NCI-H2171 treated with DMSO at 0.1 percent for 48 hours (cell line): ENCODE measurements around the gene ZDHHC3.
"Not testable (repeated sequence)": the region's sequence is repeated elsewhere in the genome, so short reads cannot be mapped to it uniquely, and the experiment has no call there.

Experiments used
- DNase-seq: peaks from one replicate; lab custom pipeline; 2025; lab: John Stamatoyannopoulos, UW

ZDHHC3 gene

GRCh38 chr3:44995142-44995770 lies 19.3 kb upstream of the ZDHHC3 start:
- peak; percentile 41 for DNase-seq

GRCh38 chr3:44993471-44994205 lies 17.7 kb upstream of the ZDHHC3 start:
- DNase-seq: no peak

- DNase-seq: no peak
Observed at GRCh38 chr3:44992555-44993470, 16.8 kb upstream of the ZDHHC3 start.

GRCh38 chr3:44991326-44991725 lies 15.4 kb upstream of the ZDHHC3 start:
- DNase-seq: no peak

DNA sequence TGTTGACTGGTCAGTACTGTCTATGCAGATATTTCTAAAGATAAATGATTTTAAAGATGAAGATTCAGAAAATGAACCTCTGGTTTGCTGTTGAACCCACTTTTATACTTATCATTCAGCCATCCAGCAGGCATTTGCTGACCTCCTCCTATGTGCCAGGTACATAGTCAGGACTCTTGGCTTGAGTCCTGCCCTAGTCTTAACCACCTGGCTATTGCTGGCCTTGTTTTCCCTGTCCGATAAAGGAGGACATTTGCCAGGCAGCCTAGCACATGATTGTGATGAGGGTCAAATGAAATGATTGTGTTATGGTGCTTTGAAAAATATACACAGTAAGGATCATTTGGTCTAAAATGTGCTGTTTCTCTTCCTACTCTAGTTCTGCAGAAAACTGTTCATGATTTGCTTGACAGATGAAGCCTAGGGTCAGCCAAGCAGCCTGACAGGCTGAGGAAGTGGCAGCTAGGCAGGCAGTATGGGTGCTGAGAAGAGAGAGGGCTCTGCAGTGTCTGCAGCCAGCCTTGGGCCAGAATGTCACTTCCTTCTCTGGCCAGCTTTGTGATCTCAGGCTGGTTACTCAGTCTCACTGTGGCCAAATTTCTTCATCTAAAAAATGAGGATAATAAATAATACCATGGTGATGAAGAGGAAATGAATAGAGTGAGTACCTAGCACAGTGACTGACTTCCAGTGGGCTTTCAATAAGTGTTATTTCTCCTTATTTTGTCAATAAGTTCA lies 13.8 kb upstream of the ZDHHC3 start:
- DNase-seq: no peak

DNA sequence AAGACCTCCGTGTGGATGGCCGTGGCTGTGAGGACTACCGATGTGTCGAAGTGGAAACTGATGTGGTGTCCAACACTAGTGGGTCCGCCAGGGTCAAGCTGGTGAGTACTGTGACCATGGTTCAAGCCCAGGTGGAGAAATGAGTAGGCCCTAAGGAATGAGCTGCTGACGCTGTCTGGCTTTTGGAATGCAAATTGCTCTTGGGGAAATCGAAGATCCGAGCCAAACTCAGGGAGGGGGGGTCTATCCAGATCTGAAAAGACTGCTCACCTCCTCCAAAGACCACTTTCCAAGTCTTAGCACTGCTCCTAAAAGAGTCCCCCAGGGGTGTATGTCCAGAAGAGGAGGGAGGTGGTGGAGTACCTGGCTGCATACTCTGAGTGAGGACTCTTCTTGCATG lies 13.2 kb upstream of the ZDHHC3 start:
- no peak for DNase-seq

- DNase-seq: no peak
Observed at GRCh38 chr3:44988073-44988472, 12.1 kb upstream of the ZDHHC3 start.

GRCh38 chr3:44987332-44987731 lies 11.4 kb upstream of the ZDHHC3 start:
- DNase-seq: no peak

DNA sequence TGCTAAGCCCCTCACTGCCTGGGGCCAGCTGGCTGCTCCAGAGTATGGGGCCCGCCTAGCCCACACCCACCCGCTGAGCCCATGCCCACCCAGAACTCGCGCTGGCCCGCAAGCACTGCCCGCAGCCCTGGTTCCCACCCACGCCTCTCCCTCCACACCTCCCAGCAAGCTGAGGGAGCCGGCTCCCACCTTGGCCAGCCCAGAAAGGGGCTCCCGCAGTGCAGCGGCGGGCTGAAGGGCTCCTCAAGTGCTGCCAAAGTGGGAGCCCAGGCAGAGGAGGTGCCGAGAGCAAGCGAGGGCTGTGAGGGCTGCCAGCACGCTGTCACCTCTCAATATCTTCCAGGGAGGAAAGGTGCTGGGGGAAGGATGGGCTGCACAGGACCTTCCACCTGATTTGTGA lies 10.4 kb upstream of the ZDHHC3 start:
- DNase-seq: not testable (repeated sequence)

- DNase-seq: no peak
Observed at GRCh38 chr3:44984335-44984734, 8.4 kb upstream of the ZDHHC3 start.

DNA sequence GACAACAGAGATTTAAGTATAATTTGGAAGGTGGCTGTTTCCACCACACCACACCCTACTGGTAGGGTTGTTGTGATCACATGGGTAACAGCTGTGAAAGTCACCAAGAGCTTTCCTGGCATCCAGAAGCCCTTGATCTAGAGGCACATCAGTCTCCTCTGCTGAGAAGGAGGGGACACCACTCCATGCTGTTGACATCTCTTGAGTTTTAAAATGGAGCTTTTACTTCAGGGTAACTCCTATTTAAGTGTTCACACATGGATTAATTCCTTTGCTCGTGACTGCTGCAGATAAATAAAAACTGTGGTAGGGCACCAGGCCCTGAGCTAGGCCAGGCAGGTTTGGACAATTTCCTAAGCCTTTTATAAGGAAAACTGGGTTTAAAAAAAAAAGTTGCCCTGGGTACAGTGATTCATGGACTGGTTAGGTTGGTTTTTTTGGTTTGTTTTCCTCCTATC lies 7.5 kb upstream of the ZDHHC3 start:
- DNase-seq: no peak

DNA sequence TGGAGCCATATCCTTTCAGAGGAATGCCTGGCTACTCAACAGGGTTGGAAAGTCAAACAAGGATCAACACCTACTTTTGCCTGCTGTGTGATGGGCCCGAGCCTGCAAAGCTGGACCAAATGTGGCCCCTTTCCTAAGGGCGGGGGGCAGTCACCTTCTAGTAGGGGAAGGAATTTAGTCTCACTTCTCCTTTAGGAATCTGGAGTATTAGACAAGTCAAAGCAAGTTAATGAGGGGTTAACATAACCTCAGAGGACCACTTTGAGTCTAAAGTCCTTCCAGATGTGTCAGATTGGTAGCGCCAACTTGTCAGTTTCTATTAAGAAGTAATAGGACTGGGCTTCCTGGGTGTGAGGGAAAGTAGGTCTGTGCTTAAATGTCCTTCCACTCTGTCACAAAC lies 6.8 kb upstream of the ZDHHC3 start:
- no peak for DNase-seq

- no peak for DNase-seq
Observed at GRCh38 chr3:44981751-44982150, 5.8 kb upstream of the ZDHHC3 start.

- DNase-seq: no peak
Observed at GRCh38 chr3:44981220-44981619, 5.2 kb upstream of the ZDHHC3 start.

GRCh38 chr3:44974416-44974815 lies 1.6 kb downstream of the ZDHHC3 start:
- no peak for DNase-seq

DNA sequence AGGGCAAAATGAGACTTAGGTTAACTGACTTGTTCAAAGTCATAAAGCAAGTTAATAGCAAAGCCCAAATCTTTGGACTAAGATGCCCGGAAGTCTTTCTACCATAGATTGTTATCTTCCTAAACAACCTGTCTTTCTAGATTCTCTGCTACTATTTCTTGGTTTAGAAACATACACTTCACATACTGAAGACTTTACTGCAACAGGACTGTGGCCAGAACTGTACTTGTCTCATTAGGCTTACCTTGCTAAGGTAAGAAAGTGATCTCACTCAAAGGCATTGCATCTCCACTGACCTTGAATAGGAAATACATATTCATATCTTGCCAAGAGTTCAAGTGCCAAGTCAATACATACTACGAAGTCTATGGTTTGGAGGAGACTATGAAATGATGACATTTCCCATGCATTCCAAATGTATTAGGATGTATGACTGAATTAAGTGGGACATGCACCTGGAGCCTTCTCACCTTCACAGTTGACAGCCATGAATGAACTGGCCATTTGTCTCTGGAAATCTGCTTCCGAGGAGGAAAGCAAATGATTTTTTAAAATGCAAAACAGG lies 5.0 kb downstream of the ZDHHC3 start:
- no peak for DNase-seq

DNA sequence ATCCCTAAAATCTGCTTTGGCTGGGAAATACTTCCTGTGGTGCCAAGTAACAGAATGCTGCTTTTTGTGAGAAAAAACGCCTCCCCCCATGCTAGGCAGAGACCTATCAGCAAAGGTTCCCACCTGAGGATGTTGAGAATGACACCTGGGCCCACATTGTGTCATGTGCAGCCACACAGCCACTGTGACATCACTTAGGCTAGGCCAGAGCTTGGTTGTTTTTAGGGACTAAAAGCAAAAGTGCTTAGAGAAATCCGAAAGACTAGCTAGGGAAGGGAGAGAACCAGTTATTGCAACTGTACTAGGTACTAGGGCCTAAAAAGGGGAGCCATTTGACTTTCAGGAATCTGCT lies 6.2 kb downstream of the ZDHHC3 start:
- no peak for DNase-seq

- DNase-seq: no peak
Observed at GRCh38 chr3:44969154-44969827, 6.7 kb downstream of the ZDHHC3 start.

DNA sequence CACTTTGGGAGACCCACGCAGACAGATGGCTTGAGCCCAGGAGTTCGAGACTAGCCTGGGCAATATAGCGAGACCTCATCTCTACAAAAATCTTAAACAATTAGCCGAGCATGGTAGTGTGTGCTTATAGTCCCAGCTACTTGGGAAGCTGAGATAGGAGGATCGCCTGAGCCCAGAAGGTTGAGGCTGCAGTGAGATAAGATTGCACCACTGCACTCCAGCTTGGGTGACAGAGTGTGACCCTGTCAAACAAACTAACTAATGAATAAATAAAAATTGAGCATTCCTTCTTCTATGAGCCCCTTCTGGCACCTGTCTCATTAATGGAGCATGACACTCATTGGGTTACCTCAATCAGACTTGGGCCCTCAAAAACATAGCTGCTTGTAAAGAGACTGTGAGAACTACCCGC lies 7.5 kb downstream of the ZDHHC3 start:
- DNase-seq: no peak

GRCh38 chr3:44966795-44967278 lies 9.1 kb downstream of the ZDHHC3 start:
- DNase-seq: no peak

GRCh38 chr3:44965165-44965564 lies 10.8 kb downstream of the ZDHHC3 start:
- no peak for DNase-seq
